WI38 (cell line): ENCODE measurements around the gene MSTO1.
"Not testable (repeated sequence)": the region's sequence is repeated elsewhere in the genome, so short reads cannot be mapped to it uniquely, and the experiment has no call there.

Source experiments
- H3K4me3 ChIP-seq: 2 replicates; pipeline ENCODE4 v1.5.1; 2011; ENCODE audit warnings: low read depth, mild to moderate bottlenecking, control low read depth, low read length
- CTCF ChIP-seq: IDR thresholded peaks from 2 replicates; pipeline ENCODE4 v1.5.1; 2012; ENCODE audit warnings: low read depth, mild to moderate bottlenecking, control low read depth, low read length

The MSTO1 gene

GRCh38 chr1:155652951-155653350 lies 42.9 kb downstream of the MSTO1 start:
- H3K4me3 ChIP-seq, result no peak overlapping the region
- no peak for TF ChIP-seq CTCF

DNA sequence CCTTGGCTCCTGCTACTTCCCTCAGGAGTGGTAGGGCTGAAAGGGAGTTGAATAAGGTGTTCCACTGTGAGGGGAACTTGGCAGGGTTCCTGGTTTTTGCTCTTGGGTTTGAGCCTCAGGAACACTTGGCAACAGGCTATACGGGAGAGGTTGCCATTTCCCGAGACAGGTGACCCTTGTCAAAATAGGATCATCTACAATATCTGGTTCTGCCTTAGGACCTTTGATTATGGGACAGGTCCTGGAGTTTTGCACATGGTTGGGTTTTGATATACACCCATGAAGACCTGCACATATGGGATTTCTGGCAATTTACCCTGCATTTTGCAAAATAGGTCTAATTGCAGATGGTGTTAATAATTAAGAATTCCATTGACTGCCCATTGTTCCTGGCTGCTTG lies 47.4 kb downstream of the MSTO1 start:
- no peak for TF ChIP-seq CTCF
- no peak overlapping the region for H3K4me3 ChIP-seq

GRCh38 chr1:155661239-155661638 lies 51.2 kb downstream of the MSTO1 start:
- H3K4me3 ChIP-seq, result not testable (repeated sequence)
